GM23338 (cell line): ENCODE results near the gene TRIP10. TPM values are rescaled to one million over a fixed set of nuclear protein-coding genes. Genes with fewer than 3 reads are reported as not detected.

Experiments
- ATAC-seq: fragments of 200-7000 bp; cut with Tn5 transposase; 3 replicates; pipeline ENCODE4 v1.9.1; 2020
- DNase-seq: peaks from one replicate; pipeline ENCODE4 v3.0.0-alpha.2; 2015; ENCODE audit warnings: low spot score
- H2AFZ ChIP-seq: fragments of 200-600 bp; sonication (generic); 2 replicates; pipeline ENCODE4 v1.8.0; 2016; ENCODE audit warnings: antibody characterized with exemption, mild to moderate bottlenecking, moderate library complexity
- H3F3A ChIP-seq: fragments of 200-600 bp; sonication (generic); replicated peaks from 2 replicates; pipeline ENCODE4 v1.8.0; 2017; ENCODE audit warnings: antibody characterized with exemption, mixed run types, low read depth
- H3K27ac ChIP-seq: fragments of 200-600 bp; sonication (generic); 2 replicates; pipeline ENCODE4 v1.6.1; 2016; ENCODE audit warnings: low read depth
- H3K27me3 ChIP-seq: fragments of 200-600 bp; sonication (generic); 2 replicates; pipeline ENCODE4 v1.8.0; 2016; ENCODE audit warnings: mild to moderate bottlenecking, mixed run types, moderate library complexity; ENCODE audit not compliant: insufficient read depth
- H3K36me3 ChIP-seq: fragments of 200-600 bp; sonication (generic); 2 replicates; pipeline ENCODE4 v1.8.0; 2016; ENCODE audit warnings: mild to moderate bottlenecking; ENCODE audit not compliant: insufficient read depth
- H3K4me1 ChIP-seq: fragments of 200-600 bp; sonication (generic); 2 replicates; pipeline ENCODE4 v1.8.0; 2016; ENCODE audit warnings: mild to moderate bottlenecking, moderate library complexity; ENCODE audit not compliant: insufficient read depth
- H3K4me2 ChIP-seq: fragments of 200-600 bp; sonication (generic); 2 replicates; pipeline ENCODE4 v1.7.1; 2017; ENCODE audit warnings: mixed run types
- H3K4me3 ChIP-seq: fragments of 200-600 bp; sonication (generic); 2 replicates; pipeline ENCODE4 v1.6.1; 2016; ENCODE audit warnings: mixed run types
- H3K79me2 ChIP-seq: fragments of 200-600 bp; sonication (generic); replicated peaks from 2 replicates; pipeline ENCODE4 v1.8.0; 2017; ENCODE audit warnings: mild to moderate bottlenecking; ENCODE audit not compliant: insufficient read depth
- H3K9me2 ChIP-seq: fragments of 200-600 bp; sonication (generic); 2 replicates; pipeline ENCODE4 v1.8.0; 2017; ENCODE audit not compliant: insufficient read depth
- H4K20me1 ChIP-seq: fragments of 200-600 bp; sonication (generic); replicated peaks from 2 replicates; pipeline ENCODE4 v1.8.0; 2017; ENCODE audit warnings: mild to moderate bottlenecking; ENCODE audit not compliant: insufficient read depth
- H3K27ac Mint-ChIP-seq: 2 replicates; pipeline ENCODE4 v1.8.0; 2020; ENCODE audit warnings: inconsistent platforms, mild to moderate bottlenecking, moderate library complexity, mixed read lengths
- H3K27me3 Mint-ChIP-seq: 3 replicates; pipeline ENCODE4 v1.8.0; 2022; ENCODE audit warnings: low read depth, mild to moderate bottlenecking, moderate library complexity, mixed read lengths, inconsistent platforms; ENCODE audit not compliant: insufficient read depth, poor library complexity
- H3K36me3 Mint-ChIP-seq: 3 replicates; pipeline ENCODE4 v1.8.0; 2021; ENCODE audit warnings: low read depth, mild to moderate bottlenecking, inconsistent platforms, moderate library complexity, mixed read lengths
- H3K4me1 Mint-ChIP-seq: 3 replicates; pipeline ENCODE4 v1.8.0; 2020; ENCODE audit warnings: mild to moderate bottlenecking, inconsistent platforms, mixed read lengths
- H3K4me3 Mint-ChIP-seq: 3 replicates; pipeline ENCODE4 v1.8.0; 2021; ENCODE audit warnings: moderate library complexity, mild to moderate bottlenecking, inconsistent platforms, mixed read lengths
- H3K9me3 Mint-ChIP-seq: 3 replicates; pipeline ENCODE4 v1.8.0; 2020; ENCODE audit warnings: moderate library complexity, mild to moderate bottlenecking, inconsistent platforms, mixed read lengths
- CREB1 ChIP-seq: fragments of 250-450 bp; sonication (Bioruptor Pico); IDR thresholded peaks from 2 replicates; pipeline ENCODE4 v1.5.0; 2020; ENCODE audit warnings: low read depth, mild to moderate bottlenecking, moderate library complexity
- EZH2 ChIP-seq: fragments of 200-600 bp; sonication (generic); IDR thresholded peaks from one replicate; pipeline ENCODE4 v1.8.0; 2017; ENCODE audit warnings: antibody characterized with exemption, mild to moderate bottlenecking, low read depth; ENCODE audit not compliant: unreplicated experiment
- EZH2phosphoT487 ChIP-seq: fragments of 200-600 bp; sonication (generic); IDR thresholded peaks from one replicate; pipeline ENCODE4 v1.8.1; 2018; ENCODE audit warnings: antibody characterized with exemption; ENCODE audit not compliant: unreplicated experiment
- JUNB ChIP-seq: IDR thresholded peaks from one replicate; pipeline ENCODE4 v1.6.1; 2016; ENCODE audit warnings: antibody characterized with exemption; ENCODE audit not compliant: unreplicated experiment
- NANOG ChIP-seq: IDR thresholded peaks from 2 replicates; pipeline ENCODE4 v1.6.1; 2016; ENCODE audit warnings: antibody characterized with exemption, borderline replicate concordance
- POLR2AphosphoS5 ChIP-seq: IDR thresholded peaks from 2 replicates; pipeline ENCODE4 v1.6.1; 2016; ENCODE audit warnings: antibody characterized with exemption, low read depth
- STAT1 ChIP-seq: IDR thresholded peaks from one replicate; pipeline ENCODE4 v1.6.1; 2016; ENCODE audit warnings: antibody characterized with exemption; ENCODE audit not compliant: unreplicated experiment
- ZNF114 ChIP-seq: fragments of 250-450 bp; sonication (Bioruptor Pico); IDR thresholded peaks from 2 replicates; pipeline ENCODE4 v1.5.0; 2020; ENCODE audit warnings: mild to moderate bottlenecking, moderate library complexity
- ZNF331 ChIP-seq: fragments of 250-450 bp; sonication (Bioruptor Pico); IDR thresholded peaks from 2 replicates; pipeline ENCODE4 v1.5.0; 2020; ENCODE audit warnings: low read depth, mild to moderate bottlenecking, moderate library complexity
- polyA plus RNA-seq: library from polyadenylated mRNA; unstranded; fragments of >200 nt; fragmentation: Nextera tagmentation; extraction: Ambion mirVana; gene quantifications from 2 replicates; pipeline ENCODE4 v1.2.1, GENCODE V29; 2016
- total RNA-seq: library from RNA; depleted of rRNA; stranded (reverse); fragments of >200 nt; shearing (Covaris generic); gene quantifications from 2 replicates; pipeline ENCODE4 v1.2.3, GENCODE V29; 2014
- TF ChIP-seq, protein P1 (sequence below), 2 experiments: fragments of 200-600 bp in 1 of 2; sonication (generic) in 1 of 2; conservative IDR thresholded peaks; 2 replicates each; pipeline versions ENCODE4 v1.5.1 to v1.6.1; 2016 to 2017; ENCODE audit warnings: antibody characterized with exemption in 2 of 2, low read depth in 2 of 2, mild to moderate bottlenecking in 2 of 2, moderate library complexity in 1 of 2
- TF ChIP-seq, protein P2 (sequence below): IDR thresholded peaks from one replicate; pipeline ENCODE4 v1.6.1; 2018; ENCODE audit warnings: antibody characterized with exemption; ENCODE audit not compliant: unreplicated experiment

TRIP10 gene
- total and polyA plus RNA-seq, 2 experiments from 2014 or later: 56.8 to 68.5 TPM

- Histone ChIP-seq H3K27ac (no peak overlapping the region), H3K4me2 (no peak overlapping the region), H3K36me3 (no peaks in the 10 kb centered on the region), H3K27me3 (peaks cover 21% of the 10 kb centered on the region), H2AFZ (no peak overlapping the region), H3F3A (no peaks in the 10 kb centered on the region), H3K79me2 (no peaks in the 10 kb centered on the region), H3K4me1 (0 out of 2 replicates have a peak, but pooled peaks cover 2% of the 10 kb centered on the region), H4K20me1 (no peaks in the 10 kb centered on the region), H3K9me2 (no peaks in the 10 kb centered on the region), H3K4me3 (no peak overlapping the region)
- Mint-ChIP-seq H3K36me3 (peaks cover 33% of the 10 kb centered on the region), H3K4me3 (no peak overlapping the region), H3K9me3 (peaks cover 94% of the 10 kb centered on the region), H3K27ac (no peak overlapping the region), H3K27me3 (peaks cover 8% of the 10 kb centered on the region), H3K4me1 (no peaks in the 10 kb centered on the region)
- TF ChIP-seq ZNF114 (CRISPR knock-in tag) (no peak), NANOG (no peak), EZH2phosphoT487 (no peak), POLR2AphosphoS5 (no peak), EZH2 (no peak)
- TF ChIP-seq, protein P1, sequence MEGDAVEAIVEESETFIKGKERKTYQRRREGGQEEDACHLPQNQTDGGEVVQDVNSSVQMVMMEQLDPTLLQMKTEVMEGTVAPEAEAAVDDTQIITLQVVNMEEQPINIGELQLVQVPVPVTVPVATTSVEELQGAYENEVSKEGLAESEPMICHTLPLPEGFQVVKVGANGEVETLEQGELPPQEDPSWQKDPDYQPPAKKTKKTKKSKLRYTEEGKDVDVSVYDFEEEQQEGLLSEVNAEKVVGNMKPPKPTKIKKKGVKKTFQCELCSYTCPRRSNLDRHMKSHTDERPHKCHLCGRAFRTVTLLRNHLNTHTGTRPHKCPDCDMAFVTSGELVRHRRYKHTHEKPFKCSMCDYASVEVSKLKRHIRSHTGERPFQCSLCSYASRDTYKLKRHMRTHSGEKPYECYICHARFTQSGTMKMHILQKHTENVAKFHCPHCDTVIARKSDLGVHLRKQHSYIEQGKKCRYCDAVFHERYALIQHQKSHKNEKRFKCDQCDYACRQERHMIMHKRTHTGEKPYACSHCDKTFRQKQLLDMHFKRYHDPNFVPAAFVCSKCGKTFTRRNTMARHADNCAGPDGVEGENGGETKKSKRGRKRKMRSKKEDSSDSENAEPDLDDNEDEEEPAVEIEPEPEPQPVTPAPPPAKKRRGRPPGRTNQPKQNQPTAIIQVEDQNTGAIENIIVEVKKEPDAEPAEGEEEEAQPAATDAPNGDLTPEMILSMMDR (conservative IDR thresholded peaks at IDR 0.05; ENCODE audit: low read depth in 2 of 2): no peak
- TF ChIP-seq, protein P2, sequence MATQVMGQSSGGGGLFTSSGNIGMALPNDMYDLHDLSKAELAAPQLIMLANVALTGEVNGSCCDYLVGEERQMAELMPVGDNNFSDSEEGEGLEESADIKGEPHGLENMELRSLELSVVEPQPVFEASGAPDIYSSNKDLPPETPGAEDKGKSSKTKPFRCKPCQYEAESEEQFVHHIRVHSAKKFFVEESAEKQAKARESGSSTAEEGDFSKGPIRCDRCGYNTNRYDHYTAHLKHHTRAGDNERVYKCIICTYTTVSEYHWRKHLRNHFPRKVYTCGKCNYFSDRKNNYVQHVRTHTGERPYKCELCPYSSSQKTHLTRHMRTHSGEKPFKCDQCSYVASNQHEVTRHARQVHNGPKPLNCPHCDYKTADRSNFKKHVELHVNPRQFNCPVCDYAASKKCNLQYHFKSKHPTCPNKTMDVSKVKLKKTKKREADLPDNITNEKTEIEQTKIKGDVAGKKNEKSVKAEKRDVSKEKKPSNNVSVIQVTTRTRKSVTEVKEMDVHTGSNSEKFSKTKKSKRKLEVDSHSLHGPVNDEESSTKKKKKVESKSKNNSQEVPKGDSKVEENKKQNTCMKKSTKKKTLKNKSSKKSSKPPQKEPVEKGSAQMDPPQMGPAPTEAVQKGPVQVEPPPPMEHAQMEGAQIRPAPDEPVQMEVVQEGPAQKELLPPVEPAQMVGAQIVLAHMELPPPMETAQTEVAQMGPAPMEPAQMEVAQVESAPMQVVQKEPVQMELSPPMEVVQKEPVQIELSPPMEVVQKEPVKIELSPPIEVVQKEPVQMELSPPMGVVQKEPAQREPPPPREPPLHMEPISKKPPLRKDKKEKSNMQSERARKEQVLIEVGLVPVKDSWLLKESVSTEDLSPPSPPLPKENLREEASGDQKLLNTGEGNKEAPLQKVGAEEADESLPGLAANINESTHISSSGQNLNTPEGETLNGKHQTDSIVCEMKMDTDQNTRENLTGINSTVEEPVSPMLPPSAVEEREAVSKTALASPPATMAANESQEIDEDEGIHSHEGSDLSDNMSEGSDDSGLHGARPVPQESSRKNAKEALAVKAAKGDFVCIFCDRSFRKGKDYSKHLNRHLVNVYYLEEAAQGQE: no peak
- ATAC-seq (no peak), DNase-seq (no peak)
These were observed 32.3 kb upstream of the TRIP10 start for GRCh38 chr19:6707011-6707657.

- H3K4me1 ChIP-seq: 0 out of 2 replicates have a peak, but pooled peaks cover 2% of the 10 kb centered on the region
- TF ChIP-seq ZNF331 (CRISPR knock-in tag) (no peak), JUNB (no peak), CREB1 (CRISPR knock-in tag) (no peak), STAT1 (no peak), EZH2phosphoT487 (no peak)
- TF ChIP-seq, protein P1 (conservative IDR thresholded peaks at IDR 0.05; ENCODE audit: low read depth in 2 of 2): no peak
These were observed 31.8 kb upstream of the TRIP10 start for GRCh38 chr19:6707658-6708018.

More at GRCh38 chr19:6707658-6708018, 31.8 kb upstream of the TRIP10 start:
- no peak overlapping the region for H3K4me3 Mint-ChIP-seq
- ATAC-seq: no peak
- H4K20me1 ChIP-seq: no peaks in the 10 kb centered on the region
- no peak overlapping the region for H2AFZ ChIP-seq
- H3K9me2 ChIP-seq: no peaks in the 10 kb centered on the region
- H3K4me3 ChIP-seq: no peak overlapping the region
- H3K4me1 Mint-ChIP-seq: no peaks in the 10 kb centered on the region
- H3K27me3 Mint-ChIP-seq: peaks cover 10% of the 10 kb centered on the region
- H3K27me3 ChIP-seq: peaks cover 21% of the 10 kb centered on the region
- no peak overlapping the region for H3K27ac ChIP-seq
- H3K27ac Mint-ChIP-seq: no peak overlapping the region
- no peaks in the 10 kb centered on the region for H3K36me3 ChIP-seq
- no peak for DNase-seq
- H3F3A ChIP-seq: no peaks in the 10 kb centered on the region
- peaks cover 35% of the 10 kb centered on the region for H3K36me3 Mint-ChIP-seq
- no peaks in the 10 kb centered on the region for H3K79me2 ChIP-seq
- no peak overlapping the region for H3K4me2 ChIP-seq
- H3K9me3 Mint-ChIP-seq: peaks cover 94% of the 10 kb centered on the region
